Stomach (tissue), 9 donors: ENCODE measurements around the gene NANOS3. TPM values are rescaled to one million over a fixed set of nuclear protein-coding genes. Genes with fewer than 3 reads are reported as not detected.

Experiments
- DNase-seq, 2 donors: peaks; one replicate each; pipeline versions ENCODE4 v3.0.0 to v3.0.0-alpha.2; 2013 to 2019
- H3K27ac ChIP-seq, 5 donors: fragments of 200-600 bp in 4 of 5; sonication (generic) in 4 of 5; one replicate each; pipeline ENCODE4 v1.5.1; 2013 to 2019; ENCODE audit warnings: mild to moderate bottlenecking in 1 of 5, moderate library complexity in 1 of 5
- H3K27me3 ChIP-seq, 3 donors: fragments of 200-600 bp; sonication (generic); one replicate each; pipeline ENCODE4 v1.5.1; 2017 to 2019; ENCODE audit warnings: mixed run types in 1 of 3
- H3K36me3 ChIP-seq, 4 donors: fragments of 200-600 bp; sonication (generic); 1 replicate in 3 of 4; 2 replicates in 1 of 4; pipeline ENCODE4 v1.5.1; 2016 to 2019
- H3K4me1 ChIP-seq, 4 donors: fragments of 200-600 bp; sonication (generic); one replicate each; pipeline ENCODE4 v1.5.1; 2016 to 2019
- H3K4me3 ChIP-seq, 4 donors: fragments of 200-600 bp; sonication (generic) in 3 of 4; one replicate each; pipeline ENCODE4 v1.5.1; 2016 to 2019; ENCODE audit warnings: mild to moderate bottlenecking in 1 of 4
- H3K9me3 ChIP-seq, 4 donors: fragments of 200-600 bp; sonication (generic); one replicate each; pipeline ENCODE4 v1.5.1; 2016 to 2019
- CTCF ChIP-seq, 7 experiments: fragments of 450-650 bp in 4 of 7; fragments of 200-600 bp in 3 of 7; sonication (generic) in 3 of 7; IDR thresholded peaks; one replicate each; pipeline ENCODE4 v1.5.1; 2016 to 2019; ENCODE audit warnings: antibody characterized with exemption in 7 of 7, control low read depth in 2 of 7, mild to moderate bottlenecking in 1 of 7
- EP300 ChIP-seq: sonication (generic); formaldehyde crosslinking; IDR thresholded peaks from one replicate; pipeline ENCODE4 v1.6.1; 2017; ENCODE audit warnings: antibody characterized with exemption
- POLR2A ChIP-seq, 4 donors: fragments of 450-650 bp; IDR thresholded peaks; one replicate each; pipeline ENCODE4 v1.6.1; 2016; ENCODE audit warnings: antibody characterized with exemption in 4 of 4, control low read depth in 2 of 4, mild to moderate bottlenecking in 1 of 4, moderate library complexity in 1 of 4
- POLR2AphosphoS5 ChIP-seq, 3 donors: sonication (generic); formaldehyde crosslinking; IDR thresholded peaks; one replicate each; pipeline ENCODE4 v1.6.1; 2016; ENCODE audit warnings: antibody characterized with exemption in 3 of 3
- WGBS, 5 donors: extraction: QIAGEN DNeasy Blood & Tissue Kit in 3 of 5; methylation state at CpG; one replicate each; pipeline versions ENCODE4 v1.1.5 to v1.1.7; 2013 to 2018; 5-methylcytosine and 5-hydroxymethylcytosine counted together
- intact Hi-C: fragments of 100-400 bp; cut with DNase I; formaldehyde crosslinking; loops from one replicate; pipeline ENCODE4 v1.15.1; 2023; ENCODE audit warnings: low total_unique reads
- polyA plus RNA-seq, 3 donors: library from polyadenylated mRNA; stranded (reverse); fragments of 200-250 nt; gene quantifications; one replicate each; pipeline ENCODE4 v1.2.3, GENCODE V29; 2013
- total RNA-seq, 5 donors: library from RNA; depleted of rRNA; stranded (reverse); fragments of >200 nt; gene quantifications; one replicate each; pipeline versions ENCODE4 v1.1.0 to v1.2.3, GENCODE V29; 2014 to 2016
- donor health status: healthy with polysubstance abuse.
- donor health status: Bipolar disorder and iron deficiency.
- donor health status: healthy.

The NANOS3 gene
- total and polyA plus RNA-seq, 8 donors: 1.2 TPM; not detected in 7

- intact Hi-C loops: no loop called here
- DNase-seq: no peak
- Histone ChIP-seq H3K4me3 (peak overlapping the region; percentile 73 to 98 (median 91)), H3K9me3 (no peaks in the 10 kb centered on the region), H3K27me3 (no peaks in the 10 kb centered on the region), H3K4me1 (peaks cover 72 to 86% (median 84%) of the 10 kb centered on the region in 4 donors), H3K36me3 (peaks cover 13 to 33% (median 16%) of the 10 kb centered on the region in 4 donors), H3K27ac (peak overlapping the region; percentile 81 to 100 (median 99))
- WGBS, 5 donors: 4 to 22% (median 18%) methylated on average over 6 of the region's 6 CpGs
- TF ChIP-seq CTCF (IDR thresholded peaks at IDR 0.05): no peak
- TF ChIP-seq EP300: no peak
- TF ChIP-seq POLR2AphosphoS5 (IDR thresholded peaks at IDR 0.05): no peak
- no peak for TF ChIP-seq POLR2A (IDR thresholded peaks at IDR 0.05)
Observed at GRCh38 chr19:13839938-13840304, 37.0 kb upstream of the NANOS3 start.

GRCh38 chr19:13840305-13841085 is 36.4 kb upstream of the NANOS3 start:
- WGBS, 5 donors: 24 to 46% (median 38%) methylated on average over 21 to 23 of the region's 23 CpGs
- Histone ChIP-seq H3K4me3 (peak overlapping the region; percentile 73 to 98 (median 91)), H3K9me3 (no peaks in the 10 kb centered on the region), H3K4me1 (peaks cover 72 to 82% (median 80%) of the 10 kb centered on the region in 4 donors), H3K27me3 (no peaks in the 10 kb centered on the region), H3K27ac (peak overlapping the region; percentile 95 to 100 (median 99)), H3K36me3 (peaks cover 9 to 27% (median 12%) of the 10 kb centered on the region in 4 donors)
- peak; percentile 75 to 82 for DNase-seq
- intact Hi-C loops: no loop called here
- no peak for TF ChIP-seq CTCF (IDR thresholded peaks at IDR 0.05)
- TF ChIP-seq POLR2A (IDR thresholded peaks at IDR 0.05): peak in 1 of 4 donors; percentile 3
- peak in 2 of 3 donors; percentile 82 to 86 for TF ChIP-seq POLR2AphosphoS5 (IDR thresholded peaks at IDR 0.05)

GRCh38 chr19:13841086-13841961 is 35.6 kb upstream of the NANOS3 start:
- intact Hi-C loops: no loop called here
- no peaks in the 10 kb centered on the region for H3K27me3 ChIP-seq
- H3K36me3 ChIP-seq: peaks cover 2 to 19% (median 4%) of the 10 kb centered on the region in 4 donors
- no peaks in the 10 kb centered on the region for H3K9me3 ChIP-seq
- no peak for TF ChIP-seq POLR2A (IDR thresholded peaks at IDR 0.05)
- peak in 2 of 3 donors; percentile 62 to 82 for TF ChIP-seq POLR2AphosphoS5 (IDR thresholded peaks at IDR 0.05)
- H3K4me1 ChIP-seq: peaks cover 68 to 81% (median 79%) of the 10 kb centered on the region in 4 donors
- WGBS, 5 donors: 25 to 39% (median 33%) methylated on average over 11 to 26 of the region's 26 CpGs
- peak overlapping the region; percentile 95 to 100 (median 99) for H3K27ac ChIP-seq
- DNase-seq: peak; percentile 69 to 78
- H3K4me3 ChIP-seq: peak overlapping the region; percentile 73 to 98 (median 91)

GRCh38 chr19:13841962-13842290 is 35.0 kb upstream of the NANOS3 start:
- TF ChIP-seq EP300: no peak
- intact Hi-C loops: no loop called here
- H3K4me1 ChIP-seq: peaks cover 68 to 81% (median 79%) of the 10 kb centered on the region in 4 donors

More at GRCh38 chr19:13841962-13842290, 35.0 kb upstream of the NANOS3 start:
- H3K27me3 ChIP-seq: no peaks in the 10 kb centered on the region
- peak overlapping the region; percentile 73 to 98 (median 91) for H3K4me3 ChIP-seq
- H3K9me3 ChIP-seq: no peaks in the 10 kb centered on the region
- H3K27ac ChIP-seq: peak overlapping the region; percentile 95 to 100 (median 99)
- H3K36me3 ChIP-seq: peaks cover 0 to 13% (median 0%) of the 10 kb centered on the region in 4 donors
- DNase-seq: no peak
- 0 to 9% (median 3%) methylated on average over 4 to 11 of the region's 11 CpGs for WGBS, 5 donors
